GM23338 (cell line): Measurements from ENCODE around the gene DYNC2LI1. TPM values are rescaled to one million over a fixed set of nuclear protein-coding genes. Genes with fewer than 3 reads are reported as not detected.

ENCODE experiments used
- ATAC-seq: fragments of 200-7000 bp; cut with Tn5 transposase; 3 replicates; pipeline ENCODE4 v1.9.1; 2020
- DNase-seq: peaks from one replicate; pipeline ENCODE4 v3.0.0-alpha.2; 2015; ENCODE audit warnings: low spot score
- H2AFZ ChIP-seq: fragments of 200-600 bp; sonication (generic); 2 replicates; pipeline ENCODE4 v1.8.0; 2016; ENCODE audit warnings: antibody characterized with exemption, mild to moderate bottlenecking, moderate library complexity
- H3F3A ChIP-seq: fragments of 200-600 bp; sonication (generic); replicated peaks from 2 replicates; pipeline ENCODE4 v1.8.0; 2017; ENCODE audit warnings: antibody characterized with exemption, mixed run types, low read depth
- H3K27ac ChIP-seq: fragments of 200-600 bp; sonication (generic); 2 replicates; pipeline ENCODE4 v1.6.1; 2016; ENCODE audit warnings: low read depth
- H3K27me3 ChIP-seq: fragments of 200-600 bp; sonication (generic); 2 replicates; pipeline ENCODE4 v1.8.0; 2016; ENCODE audit warnings: mild to moderate bottlenecking, mixed run types, moderate library complexity; ENCODE audit not compliant: insufficient read depth
- H3K36me3 ChIP-seq: fragments of 200-600 bp; sonication (generic); 2 replicates; pipeline ENCODE4 v1.8.0; 2016; ENCODE audit warnings: mild to moderate bottlenecking; ENCODE audit not compliant: insufficient read depth
- H3K4me1 ChIP-seq: fragments of 200-600 bp; sonication (generic); 2 replicates; pipeline ENCODE4 v1.8.0; 2016; ENCODE audit warnings: mild to moderate bottlenecking, moderate library complexity; ENCODE audit not compliant: insufficient read depth
- H3K4me2 ChIP-seq: fragments of 200-600 bp; sonication (generic); 2 replicates; pipeline ENCODE4 v1.7.1; 2017; ENCODE audit warnings: mixed run types
- H3K4me3 ChIP-seq: fragments of 200-600 bp; sonication (generic); 2 replicates; pipeline ENCODE4 v1.6.1; 2016; ENCODE audit warnings: mixed run types
- H3K79me2 ChIP-seq: fragments of 200-600 bp; sonication (generic); replicated peaks from 2 replicates; pipeline ENCODE4 v1.8.0; 2017; ENCODE audit warnings: mild to moderate bottlenecking; ENCODE audit not compliant: insufficient read depth
- H3K9me2 ChIP-seq: fragments of 200-600 bp; sonication (generic); 2 replicates; pipeline ENCODE4 v1.8.0; 2017; ENCODE audit not compliant: insufficient read depth
- H4K20me1 ChIP-seq: fragments of 200-600 bp; sonication (generic); replicated peaks from 2 replicates; pipeline ENCODE4 v1.8.0; 2017; ENCODE audit warnings: mild to moderate bottlenecking; ENCODE audit not compliant: insufficient read depth
- H3K27ac Mint-ChIP-seq: 2 replicates; pipeline ENCODE4 v1.8.0; 2020; ENCODE audit warnings: inconsistent platforms, mild to moderate bottlenecking, moderate library complexity, mixed read lengths
- H3K27me3 Mint-ChIP-seq: 3 replicates; pipeline ENCODE4 v1.8.0; 2022; ENCODE audit warnings: low read depth, mild to moderate bottlenecking, moderate library complexity, mixed read lengths, inconsistent platforms; ENCODE audit not compliant: insufficient read depth, poor library complexity
- H3K36me3 Mint-ChIP-seq: 3 replicates; pipeline ENCODE4 v1.8.0; 2021; ENCODE audit warnings: low read depth, mild to moderate bottlenecking, inconsistent platforms, moderate library complexity, mixed read lengths
- H3K4me1 Mint-ChIP-seq: 3 replicates; pipeline ENCODE4 v1.8.0; 2020; ENCODE audit warnings: mild to moderate bottlenecking, inconsistent platforms, mixed read lengths
- H3K4me3 Mint-ChIP-seq: 3 replicates; pipeline ENCODE4 v1.8.0; 2021; ENCODE audit warnings: moderate library complexity, mild to moderate bottlenecking, inconsistent platforms, mixed read lengths
- H3K9me3 Mint-ChIP-seq: 3 replicates; pipeline ENCODE4 v1.8.0; 2020; ENCODE audit warnings: moderate library complexity, mild to moderate bottlenecking, inconsistent platforms, mixed read lengths
- CREB1 ChIP-seq: fragments of 250-450 bp; sonication (Bioruptor Pico); IDR thresholded peaks from 2 replicates; pipeline ENCODE4 v1.5.0; 2020; ENCODE audit warnings: low read depth, mild to moderate bottlenecking, moderate library complexity
- EZH2 ChIP-seq: fragments of 200-600 bp; sonication (generic); IDR thresholded peaks from one replicate; pipeline ENCODE4 v1.8.0; 2017; ENCODE audit warnings: antibody characterized with exemption, mild to moderate bottlenecking, low read depth; ENCODE audit not compliant: unreplicated experiment
- EZH2phosphoT487 ChIP-seq: fragments of 200-600 bp; sonication (generic); IDR thresholded peaks from one replicate; pipeline ENCODE4 v1.8.1; 2018; ENCODE audit warnings: antibody characterized with exemption; ENCODE audit not compliant: unreplicated experiment
- JUNB ChIP-seq: IDR thresholded peaks from one replicate; pipeline ENCODE4 v1.6.1; 2016; ENCODE audit warnings: antibody characterized with exemption; ENCODE audit not compliant: unreplicated experiment
- POLR2AphosphoS5 ChIP-seq: IDR thresholded peaks from 2 replicates; pipeline ENCODE4 v1.6.1; 2016; ENCODE audit warnings: antibody characterized with exemption, low read depth
- STAT1 ChIP-seq: IDR thresholded peaks from one replicate; pipeline ENCODE4 v1.6.1; 2016; ENCODE audit warnings: antibody characterized with exemption; ENCODE audit not compliant: unreplicated experiment
- ZNF114 ChIP-seq: fragments of 250-450 bp; sonication (Bioruptor Pico); IDR thresholded peaks from 2 replicates; pipeline ENCODE4 v1.5.0; 2020; ENCODE audit warnings: mild to moderate bottlenecking, moderate library complexity
- ZNF331 ChIP-seq: fragments of 250-450 bp; sonication (Bioruptor Pico); IDR thresholded peaks from 2 replicates; pipeline ENCODE4 v1.5.0; 2020; ENCODE audit warnings: low read depth, mild to moderate bottlenecking, moderate library complexity
- polyA plus RNA-seq: library from polyadenylated mRNA; unstranded; fragments of >200 nt; fragmentation: Nextera tagmentation; extraction: Ambion mirVana; gene quantifications from 2 replicates; pipeline ENCODE4 v1.2.1, GENCODE V29; 2016
- total RNA-seq: library from RNA; depleted of rRNA; stranded (reverse); fragments of >200 nt; shearing (Covaris generic); gene quantifications from 2 replicates; pipeline ENCODE4 v1.2.3, GENCODE V29; 2014
- TF ChIP-seq, protein P1 (sequence below): IDR thresholded peaks from 2 replicates; pipeline ENCODE4 v1.6.1; 2016; ENCODE audit warnings: antibody characterized with exemption
- TF ChIP-seq, protein P2 (sequence below): fragments of 250-450 bp; sonication (Bioruptor Pico); IDR thresholded peaks from 2 replicates; pipeline ENCODE4 v1.5.0; 2020; ENCODE audit warnings: mild to moderate bottlenecking, moderate library complexity

DYNC2LI1 gene
- total and polyA plus RNA-seq, 2 experiments from 2014 or later = 8.4 to 11.5 TPM

DNA sequence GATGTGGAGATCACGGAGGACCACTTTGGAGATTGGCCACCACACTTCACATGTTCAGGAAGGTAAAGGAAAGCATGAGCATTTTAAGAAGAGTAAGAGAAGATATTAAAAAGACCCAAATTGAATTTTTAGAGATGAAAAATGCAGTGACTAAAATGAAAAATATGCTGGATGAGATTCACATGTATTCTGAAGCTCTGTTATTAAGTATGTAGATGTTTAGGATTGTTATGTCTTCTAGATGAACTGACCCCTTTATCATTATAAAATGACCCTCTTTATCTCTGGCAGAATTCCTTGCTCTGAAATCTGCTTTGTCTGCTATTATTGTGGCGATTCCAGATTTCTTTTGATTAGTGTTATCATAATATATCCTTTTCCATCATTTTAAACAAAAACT is 36.0 kb upstream of the DYNC2LI1 start (continued):
- TF ChIP-seq, protein P1, sequence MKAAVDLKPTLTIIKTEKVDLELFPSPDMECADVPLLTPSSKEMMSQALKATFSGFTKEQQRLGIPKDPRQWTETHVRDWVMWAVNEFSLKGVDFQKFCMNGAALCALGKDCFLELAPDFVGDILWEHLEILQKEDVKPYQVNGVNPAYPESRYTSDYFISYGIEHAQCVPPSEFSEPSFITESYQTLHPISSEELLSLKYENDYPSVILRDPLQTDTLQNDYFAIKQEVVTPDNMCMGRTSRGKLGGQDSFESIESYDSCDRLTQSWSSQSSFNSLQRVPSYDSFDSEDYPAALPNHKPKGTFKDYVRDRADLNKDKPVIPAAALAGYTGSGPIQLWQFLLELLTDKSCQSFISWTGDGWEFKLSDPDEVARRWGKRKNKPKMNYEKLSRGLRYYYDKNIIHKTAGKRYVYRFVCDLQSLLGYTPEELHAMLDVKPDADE = no peak
- TF ChIP-seq CREB1 (CRISPR knock-in tag) = no peak
- no peak for TF ChIP-seq STAT1
- TF ChIP-seq EZH2 = no peak
- no peak for TF ChIP-seq ZNF331 (CRISPR knock-in tag)
- no peak for TF ChIP-seq ZNF114 (CRISPR knock-in tag)

DNA sequence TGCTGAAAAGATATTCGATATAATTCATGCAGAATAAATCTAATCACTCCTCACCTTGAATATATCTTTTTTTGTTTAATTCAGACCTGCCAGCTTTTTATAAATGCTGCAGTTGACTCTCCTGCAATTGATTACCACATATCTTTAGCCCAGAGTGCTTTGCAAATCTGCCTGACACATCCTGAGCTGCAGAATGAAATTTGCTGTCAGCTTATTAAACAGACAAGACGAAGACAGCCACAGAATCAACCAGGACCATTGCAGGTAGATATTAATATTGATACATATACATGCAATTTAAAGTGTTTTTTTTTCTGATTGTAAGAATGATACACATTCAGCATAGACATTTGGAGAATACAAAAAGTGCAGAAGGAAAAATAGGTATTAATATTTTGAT is 35.6 kb upstream of the DYNC2LI1 start:
- no peak overlapping the region for H3K4me2 ChIP-seq
- no peaks in the 10 kb centered on the region for H3K4me1 ChIP-seq
- TF ChIP-seq EZH2phosphoT487 = no peak
- TF ChIP-seq EZH2 = no peak
- TF ChIP-seq, protein P1 = no peak
- no peak for TF ChIP-seq POLR2AphosphoS5
- TF ChIP-seq JUNB = no peak
- TF ChIP-seq, protein P2, sequence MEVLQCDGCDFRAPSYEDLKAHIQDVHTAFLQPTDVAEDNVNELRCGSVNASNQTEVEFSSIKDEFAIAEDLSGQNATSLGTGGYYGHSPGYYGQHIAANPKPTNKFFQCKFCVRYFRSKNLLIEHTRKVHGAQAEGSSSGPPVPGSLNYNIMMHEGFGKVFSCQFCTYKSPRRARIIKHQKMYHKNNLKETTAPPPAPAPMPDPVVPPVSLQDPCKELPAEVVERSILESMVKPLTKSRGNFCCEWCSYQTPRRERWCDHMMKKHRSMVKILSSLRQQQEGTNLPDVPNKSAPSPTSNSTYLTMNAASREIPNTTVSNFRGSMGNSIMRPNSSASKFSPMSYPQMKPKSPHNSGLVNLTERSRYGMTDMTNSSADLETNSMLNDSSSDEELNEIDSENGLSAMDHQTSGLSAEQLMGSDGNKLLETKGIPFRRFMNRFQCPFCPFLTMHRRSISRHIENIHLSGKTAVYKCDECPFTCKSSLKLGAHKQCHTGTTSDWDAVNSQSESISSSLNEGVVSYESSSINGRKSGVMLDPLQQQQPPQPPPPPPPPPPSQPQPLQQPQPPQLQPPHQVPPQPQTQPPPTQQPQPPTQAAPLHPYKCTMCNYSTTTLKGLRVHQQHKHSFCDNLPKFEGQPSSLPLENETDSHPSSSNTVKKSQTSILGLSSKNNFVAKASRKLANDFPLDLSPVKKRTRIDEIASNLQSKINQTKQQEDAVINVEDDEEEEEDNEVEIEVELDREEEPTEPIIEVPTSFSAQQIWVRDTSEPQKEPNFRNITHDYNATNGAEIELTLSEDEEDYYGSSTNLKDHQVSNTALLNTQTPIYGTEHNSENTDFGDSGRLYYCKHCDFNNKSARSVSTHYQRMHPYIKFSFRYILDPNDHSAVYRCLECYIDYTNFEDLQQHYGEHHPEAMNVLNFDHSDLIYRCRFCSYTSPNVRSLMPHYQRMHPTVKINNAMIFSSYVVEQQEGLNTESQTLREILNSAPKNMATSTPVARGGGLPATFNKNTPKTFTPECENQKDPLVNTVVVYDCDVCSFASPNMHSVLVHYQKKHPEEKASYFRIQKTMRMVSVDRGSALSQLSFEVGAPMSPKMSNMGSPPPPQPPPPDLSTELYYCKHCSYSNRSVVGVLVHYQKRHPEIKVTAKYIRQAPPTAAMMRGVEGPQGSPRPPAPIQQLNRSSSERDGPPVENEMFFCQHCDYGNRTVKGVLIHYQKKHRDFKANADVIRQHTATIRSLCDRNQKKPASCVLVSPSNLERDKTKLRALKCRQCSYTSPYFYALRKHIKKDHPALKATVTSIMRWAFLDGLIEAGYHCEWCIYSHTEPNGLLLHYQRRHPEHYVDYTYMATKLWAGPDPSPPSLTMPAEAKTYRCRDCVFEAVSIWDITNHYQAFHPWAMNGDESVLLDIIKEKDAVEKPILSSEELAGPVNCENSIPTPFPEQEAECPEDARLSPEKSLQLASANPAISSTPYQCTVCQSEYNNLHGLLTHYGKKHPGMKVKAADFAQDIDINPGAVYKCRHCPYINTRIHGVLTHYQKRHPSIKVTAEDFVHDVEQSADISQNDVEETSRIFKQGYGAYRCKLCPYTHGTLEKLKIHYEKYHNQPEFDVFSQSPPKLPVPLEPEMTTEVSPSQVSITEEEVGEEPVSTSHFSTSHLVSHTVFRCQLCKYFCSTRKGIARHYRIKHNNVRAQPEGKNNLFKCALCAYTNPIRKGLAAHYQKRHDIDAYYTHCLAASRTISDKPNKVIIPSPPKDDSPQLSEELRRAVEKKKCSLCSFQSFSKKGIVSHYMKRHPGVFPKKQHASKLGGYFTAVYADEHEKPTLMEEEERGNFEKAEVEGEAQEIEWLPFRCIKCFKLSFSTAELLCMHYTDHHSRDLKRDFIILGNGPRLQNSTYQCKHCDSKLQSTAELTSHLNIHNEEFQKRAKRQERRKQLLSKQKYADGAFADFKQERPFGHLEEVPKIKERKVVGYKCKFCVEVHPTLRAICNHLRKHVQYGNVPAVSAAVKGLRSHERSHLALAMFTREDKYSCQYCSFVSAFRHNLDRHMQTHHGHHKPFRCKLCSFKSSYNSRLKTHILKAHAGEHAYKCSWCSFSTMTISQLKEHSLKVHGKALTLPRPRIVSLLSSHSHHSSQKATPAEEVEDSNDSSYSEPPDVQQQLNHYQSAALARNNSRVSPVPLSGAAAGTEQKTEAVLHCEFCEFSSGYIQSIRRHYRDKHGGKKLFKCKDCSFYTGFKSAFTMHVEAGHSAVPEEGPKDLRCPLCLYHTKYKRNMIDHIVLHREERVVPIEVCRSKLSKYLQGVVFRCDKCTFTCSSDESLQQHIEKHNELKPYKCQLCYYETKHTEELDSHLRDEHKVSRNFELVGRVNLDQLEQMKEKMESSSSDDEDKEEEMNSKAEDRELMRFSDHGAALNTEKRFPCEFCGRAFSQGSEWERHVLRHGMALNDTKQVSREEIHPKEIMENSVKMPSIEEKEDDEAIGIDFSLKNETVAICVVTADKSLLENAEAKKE (CRISPR knock-in tag) = no peak
- H3K4me1 Mint-ChIP-seq = peaks cover 5% of the 10 kb centered on the region; the same call in 2 of the 3 replicates
- no peaks in the 10 kb centered on the region for H3K27me3 Mint-ChIP-seq
- no peak overlapping the region for H3K4me3 Mint-ChIP-seq
- H3K27ac ChIP-seq = no peak overlapping the region
- H3F3A ChIP-seq = no peaks in the 10 kb centered on the region
- ATAC-seq = no peak
- no peak overlapping the region for H3K27ac Mint-ChIP-seq
- no peak overlapping the region for H2AFZ ChIP-seq
- H4K20me1 ChIP-seq = no peaks in the 10 kb centered on the region
- no peaks in the 10 kb centered on the region for H3K27me3 ChIP-seq
- H3K4me3 ChIP-seq = no peak overlapping the region
- no peak for DNase-seq
- H3K9me3 Mint-ChIP-seq = no peaks in the 10 kb centered on the region
- no peaks in the 10 kb centered on the region for H3K9me2 ChIP-seq
- no peaks in the 10 kb centered on the region for H3K36me3 Mint-ChIP-seq
- H3K79me2 ChIP-seq = no peaks in the 10 kb centered on the region
- H3K36me3 ChIP-seq = no peaks in the 10 kb centered on the region
